Measurements from ENCODE around the gene CHRM4.
A peak's percentile ranks its signal among the peaks of the same experiment; 100 is the strongest.

CHRM4 gene

GRCh38 chr11:46402957-46403902, 11.7 kb upstream of the CHRM4 start:
- FAIRE-seq, result no peak
- DNase-seq (ENCODE audit: low spot score), result no peak

- DNase-seq (ENCODE audit: low spot score), result no peak
- no peak for FAIRE-seq
Observed at GRCh38 chr11:46397526-46397925, 6.0 kb upstream of the CHRM4 start.

- FAIRE-seq (no peak), DNase-seq (ENCODE audit: low spot score) (no peak)
Observed at GRCh38 chr11:46393759-46394158, 2.2 kb upstream of the CHRM4 start.

- DNase-seq (ENCODE audit: low spot score) (no peak), FAIRE-seq (no peak)
Observed at GRCh38 chr11:46393231-46393616, 1.6 kb upstream of the CHRM4 start.

- DNase-seq (ENCODE audit: low spot score) (peak; percentile 92), FAIRE-seq (no peak)
Observed at GRCh38 chr11:46392421-46393230, 1.1 kb upstream of the CHRM4 start.

- FAIRE-seq, result no peak
- DNase-seq (ENCODE audit: low spot score), result no peak
Observed at GRCh38 chr11:46391186-46391577, 394 bp downstream of the CHRM4 start.

GRCh38 chr11:46390331-46391171, 1.0 kb downstream of the CHRM4 start:
- no peak for DNase-seq (ENCODE audit: low spot score)
- no peak for FAIRE-seq

GRCh38 chr11:46389450-46390330, 1.9 kb downstream of the CHRM4 start:
- peak; percentile 88 for FAIRE-seq
- peak; percentile 88 for DNase-seq (ENCODE audit: low spot score)

GRCh38 chr11:46388619-46389449, 2.7 kb downstream of the CHRM4 start:
- DNase-seq (ENCODE audit: low spot score) (no peak), FAIRE-seq (no peak)

- no peak for FAIRE-seq
- no peak for DNase-seq (ENCODE audit: low spot score)
Observed at GRCh38 chr11:46387919-46388618, 3.5 kb downstream of the CHRM4 start.

- no peak for FAIRE-seq
- DNase-seq (ENCODE audit: low spot score), result no peak
Observed at GRCh38 chr11:46387456-46387855, 4.1 kb downstream of the CHRM4 start.

GRCh38 chr11:46386674-46387073, 4.9 kb downstream of the CHRM4 start:
- DNase-seq (ENCODE audit: low spot score), result no peak
- FAIRE-seq, result no peak

- FAIRE-seq, result peak; percentile 66
Observed at GRCh38 chr11:46386005-46386578, 5.5 kb downstream of the CHRM4 start.

GRCh38 chr11:46385169-46386004, 6.2 kb downstream of the CHRM4 start:
- FAIRE-seq, result peak; percentile 53
- DNase-seq (ENCODE audit: low spot score), result no peak

More at GRCh38 chr11:46386005-46386578, 5.5 kb downstream of the CHRM4 start:
- no peak for DNase-seq (ENCODE audit: low spot score)

- FAIRE-seq (no peak), DNase-seq (ENCODE audit: low spot score) (no peak)
Observed at GRCh38 chr11:46383974-46384701, 7.4 kb downstream of the CHRM4 start.

- no peak for FAIRE-seq
- DNase-seq (ENCODE audit: low spot score), result no peak
Observed at GRCh38 chr11:46383404-46383758, 8.2 kb downstream of the CHRM4 start.
